Epithelial cell of esophagus (primary cell): ENCODE results near the gene FBXL5.
"Not testable (repeated sequence)": the region's sequence is repeated elsewhere in the genome, so short reads cannot be mapped to it uniquely, and the experiment has no call there.

Experiments used
- DNase-seq: peaks from one replicate; pipeline ENCODE4 v3.0.0; 2010; ENCODE audit warnings: low read depth
- H3K4me3 ChIP-seq: 2 replicates; pipeline ENCODE4 v1.5.1; 2011; ENCODE audit warnings: mild to moderate bottlenecking, low read length, control low read depth
- TF ChIP-seq, protein P1 (sequence below): IDR thresholded peaks from 2 replicates; pipeline ENCODE4 v1.5.1; 2011; ENCODE audit warnings: low read depth, mild to moderate bottlenecking, low read length, control low read depth, inconsistent platforms; ENCODE audit not compliant: insufficient read depth; ENCODE audit errors: missing control alignments

Gene FBXL5

DNA sequence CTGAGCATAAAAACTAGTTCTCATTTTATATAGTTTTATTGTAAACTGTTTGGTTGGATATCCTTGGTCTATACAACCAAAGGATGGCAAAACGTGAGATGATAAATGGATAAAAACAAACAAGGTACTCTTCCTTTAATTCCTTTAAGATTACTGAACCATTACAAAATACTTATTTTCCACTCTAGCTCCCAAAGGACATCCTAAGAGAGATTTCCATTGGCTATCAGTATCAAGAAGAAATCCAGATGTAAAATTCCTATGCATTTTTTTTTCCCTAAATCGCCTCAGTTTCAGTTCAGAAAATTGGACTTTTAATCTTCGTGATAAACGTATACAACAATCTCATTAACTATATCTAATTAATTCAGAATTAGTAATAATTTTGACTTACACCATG is 2.3 kb downstream of the FBXL5 start:
- no peak for DNase-seq
- H3K4me3 ChIP-seq: peak overlapping the region; percentile 79
- TF ChIP-seq, protein P1, sequence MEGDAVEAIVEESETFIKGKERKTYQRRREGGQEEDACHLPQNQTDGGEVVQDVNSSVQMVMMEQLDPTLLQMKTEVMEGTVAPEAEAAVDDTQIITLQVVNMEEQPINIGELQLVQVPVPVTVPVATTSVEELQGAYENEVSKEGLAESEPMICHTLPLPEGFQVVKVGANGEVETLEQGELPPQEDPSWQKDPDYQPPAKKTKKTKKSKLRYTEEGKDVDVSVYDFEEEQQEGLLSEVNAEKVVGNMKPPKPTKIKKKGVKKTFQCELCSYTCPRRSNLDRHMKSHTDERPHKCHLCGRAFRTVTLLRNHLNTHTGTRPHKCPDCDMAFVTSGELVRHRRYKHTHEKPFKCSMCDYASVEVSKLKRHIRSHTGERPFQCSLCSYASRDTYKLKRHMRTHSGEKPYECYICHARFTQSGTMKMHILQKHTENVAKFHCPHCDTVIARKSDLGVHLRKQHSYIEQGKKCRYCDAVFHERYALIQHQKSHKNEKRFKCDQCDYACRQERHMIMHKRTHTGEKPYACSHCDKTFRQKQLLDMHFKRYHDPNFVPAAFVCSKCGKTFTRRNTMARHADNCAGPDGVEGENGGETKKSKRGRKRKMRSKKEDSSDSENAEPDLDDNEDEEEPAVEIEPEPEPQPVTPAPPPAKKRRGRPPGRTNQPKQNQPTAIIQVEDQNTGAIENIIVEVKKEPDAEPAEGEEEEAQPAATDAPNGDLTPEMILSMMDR: no peak

DNA sequence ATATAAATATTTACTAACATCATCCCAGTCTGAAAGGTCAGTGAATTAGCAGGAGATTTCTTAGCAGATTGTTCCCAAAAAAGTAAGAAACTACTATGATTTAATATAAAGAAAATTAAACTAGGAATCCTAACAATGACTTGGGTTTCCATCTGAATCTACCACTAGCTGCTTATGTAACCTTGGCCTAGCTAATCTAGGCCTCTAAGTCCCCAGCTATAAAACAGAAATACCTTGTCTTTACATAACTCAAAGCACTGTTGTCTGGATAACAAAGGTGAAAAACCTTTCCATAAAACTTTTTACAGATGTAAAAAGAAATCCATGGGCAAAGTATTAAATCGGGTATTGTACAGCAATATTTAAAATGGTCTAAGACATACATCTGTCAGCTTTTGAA is 3.0 kb downstream of the FBXL5 start:
- no peak overlapping the region for H3K4me3 ChIP-seq
- DNase-seq: no peak
- TF ChIP-seq, protein P1: no peak

DNA sequence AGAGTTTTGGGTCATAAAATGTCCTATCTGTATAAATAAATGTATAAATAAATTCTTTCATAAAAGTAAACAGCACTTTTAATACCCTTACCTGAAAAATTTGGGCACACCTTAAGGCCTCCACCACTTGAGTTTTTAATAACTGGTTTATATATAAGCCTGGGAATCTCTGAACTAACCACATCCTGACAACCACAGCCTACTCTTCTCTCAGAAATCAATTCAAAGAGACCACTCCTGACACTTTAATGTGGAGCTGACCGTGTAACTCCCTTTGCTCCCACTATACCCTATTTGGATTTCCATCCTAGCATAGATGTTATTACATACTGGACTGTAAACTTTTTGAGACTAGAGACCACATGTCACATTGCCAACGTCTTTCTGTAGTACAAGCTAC is 3.5 kb downstream of the FBXL5 start:
- DNase-seq: no peak
- TF ChIP-seq, protein P1: no peak
- H3K4me3 ChIP-seq: no peak overlapping the region

DNA sequence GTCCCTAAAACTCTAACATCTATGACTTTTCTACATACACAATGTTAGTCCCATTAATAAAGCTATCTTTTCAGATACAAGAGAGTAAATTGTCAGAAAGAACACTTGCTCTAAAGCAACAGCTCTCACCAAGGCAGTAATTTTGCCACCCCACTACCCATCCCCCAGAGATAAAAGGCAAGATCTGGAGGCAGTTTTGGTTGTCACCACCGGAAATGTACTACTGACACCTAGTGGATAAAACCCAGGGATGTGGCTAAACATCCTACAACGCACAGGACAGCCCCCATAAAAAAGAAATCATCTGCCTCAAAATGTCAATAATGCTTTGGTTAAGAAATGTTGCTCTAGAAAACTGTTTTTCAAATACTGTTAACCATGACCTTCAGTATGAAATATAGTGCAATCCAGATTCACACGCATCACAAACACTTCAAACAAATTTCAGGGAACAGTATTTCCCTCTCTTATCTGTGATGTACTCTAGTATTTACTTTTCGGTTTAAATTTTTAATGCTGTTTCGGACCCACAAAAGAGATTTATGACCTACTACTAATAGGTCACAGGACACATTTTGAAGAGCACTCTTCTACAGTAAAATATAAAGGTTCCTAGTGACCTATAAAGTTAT is 5.1 kb downstream of the FBXL5 start:
- TF ChIP-seq, protein P1: peak; percentile 81
- peak; percentile 66 for DNase-seq
- no peak overlapping the region for H3K4me3 ChIP-seq

DNA sequence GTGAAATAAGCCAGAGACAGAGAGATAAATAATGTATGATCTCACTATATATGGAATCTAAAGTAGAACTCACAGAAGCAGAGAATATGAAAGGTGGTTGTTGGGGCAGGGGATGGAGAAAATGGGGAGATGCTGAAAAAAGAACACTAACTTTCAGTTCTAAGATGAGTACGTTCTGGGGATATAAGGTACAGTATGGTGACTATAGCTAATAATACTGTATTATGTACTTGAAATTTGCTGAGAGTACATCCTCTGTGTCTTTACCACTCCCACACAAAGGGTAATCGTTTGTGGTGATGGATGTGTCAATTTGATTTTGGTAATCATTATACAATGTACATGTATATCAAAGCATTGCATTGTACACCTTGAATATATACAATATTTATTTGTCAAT is 6.6 kb downstream of the FBXL5 start:
- DNase-seq: no peak
- TF ChIP-seq, protein P1: no peak
- no peak overlapping the region for H3K4me3 ChIP-seq

DNA sequence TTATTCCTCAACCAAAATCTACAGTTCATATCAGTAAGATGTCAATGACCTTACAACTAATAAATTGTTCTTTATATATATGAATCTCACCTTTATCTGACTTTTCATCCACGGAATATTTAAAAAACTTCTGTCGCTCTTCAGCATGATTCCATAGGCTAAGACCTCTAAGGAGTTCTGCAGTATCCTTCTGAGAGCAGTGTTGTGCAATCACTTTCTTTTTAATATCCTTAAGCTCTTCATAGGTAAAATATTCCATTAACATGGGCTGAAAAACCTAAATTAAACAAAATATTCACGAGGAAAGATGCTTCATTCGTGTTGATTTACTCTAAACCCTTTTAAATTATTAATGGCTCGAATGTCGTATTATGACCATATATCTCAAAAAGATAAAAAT is 16.7 kb downstream of the FBXL5 start:
- TF ChIP-seq, protein P1: no peak
- H3K4me3 ChIP-seq: no peak overlapping the region
- DNase-seq: no peak

DNA sequence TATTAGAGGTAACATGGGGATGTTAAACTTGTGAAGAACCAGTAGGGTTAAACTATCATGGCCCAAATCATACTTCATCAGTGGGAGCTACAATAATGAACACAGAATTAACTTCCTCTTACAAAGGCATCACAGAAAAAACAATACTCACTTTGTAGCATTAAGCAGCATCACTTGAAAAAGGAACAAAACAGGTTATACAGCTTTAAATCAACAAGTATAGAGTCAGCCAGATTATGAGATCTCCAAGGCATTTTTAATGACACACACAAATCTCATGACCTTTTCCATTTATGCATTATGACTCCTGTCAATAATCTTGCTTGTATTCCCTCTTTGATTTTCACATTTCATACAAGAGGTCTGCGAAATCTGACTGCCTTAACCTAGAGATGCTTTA is 18.3 kb downstream of the FBXL5 start:
- TF ChIP-seq, protein P1: no peak
- no peak overlapping the region for H3K4me3 ChIP-seq
- peak; percentile 81 for DNase-seq

DNA sequence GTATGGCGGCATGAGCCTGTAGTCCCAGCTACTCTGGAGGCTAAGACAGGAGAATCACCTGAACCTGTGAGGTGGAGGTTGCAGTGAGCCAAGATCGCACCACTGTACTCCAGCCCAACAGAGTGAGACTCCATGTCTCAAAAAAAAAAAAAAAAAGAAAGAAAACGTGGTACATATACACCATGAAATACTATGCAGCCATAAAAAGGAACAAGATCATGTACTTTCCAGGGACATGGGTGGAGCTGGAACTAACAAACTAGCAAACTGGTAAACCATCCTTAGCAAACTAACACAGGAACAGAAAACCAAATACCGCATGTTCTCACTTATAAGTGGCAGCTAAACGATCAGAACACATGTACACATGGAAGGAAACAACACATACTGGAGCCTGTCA is 37.8 kb downstream of the FBXL5 start:
- DNase-seq, H3K4me3 ChIP-seq: not testable (repeated sequence)

DNA sequence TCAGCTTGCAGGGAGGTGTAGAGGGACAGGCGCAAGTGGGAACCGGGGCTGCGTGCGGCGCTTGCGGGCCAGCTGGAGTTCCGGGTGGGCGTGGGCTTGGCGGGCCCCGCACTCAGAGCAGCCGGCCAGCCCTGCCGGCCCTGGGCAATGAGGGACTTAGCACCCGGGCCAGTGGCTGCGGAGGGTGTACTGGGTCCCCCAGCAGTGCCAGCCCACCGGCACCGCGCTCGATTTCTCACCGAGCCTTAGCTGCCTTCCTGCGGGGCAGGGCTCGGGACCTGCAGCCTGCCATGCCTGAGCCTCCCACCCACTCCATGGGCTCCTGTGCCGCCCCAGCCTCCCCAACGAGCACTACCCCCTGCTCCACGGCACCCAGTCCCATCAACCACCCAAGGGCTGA is 40.3 kb downstream of the FBXL5 start:
- not testable (repeated sequence) for H3K4me3 ChIP-seq, DNase-seq
